Measurements from ENCODE around the gene KLHL22. TPM values are rescaled to one million over a fixed set of nuclear protein-coding genes. Genes with fewer than 3 reads are reported as not detected.

Gene KLHL22
- total RNA-seq, 4 donors from 2014 or later = 7.7 to 13.0 (median 8.3) TPM

Small RNAs within 50 kb of the gene (small RNA-seq; reads per million reads assigned to genes)
- 0 reads per million in 4 donors for gene RF00019
- 0 reads per million in 4 donors for gene RN7SL812P
- 0 reads per million in 4 donors for gene RNU6-225P
- gene RNY1P9 = 0 to 0.07 (median 0) reads per million in 4 donors

Other genes with a start within 250 kb of the KLHL22 start
- 1 to 10 TPM in 3 of 4 donors, under 1 TPM in 1; 0.97 to 3.9 (median 2.5) TPM for gene RTN4R, start 227.5 kb downstream of the KLHL22 start, total RNA-seq
- gene DGCR6L, start 175.7 kb downstream of the KLHL22 start, total RNA-seq = 10 to 100 TPM; 35.7 to 56.2 (median 49.2) TPM
- 10 to 100 TPM in 1 of 4 donors, 1 to 10 TPM in 3; 7.9 to 10.7 (median 9.2) TPM for gene ZNF74, start 101.6 kb downstream of the KLHL22 start, total RNA-seq
- gene SCARF2, start 58.0 kb downstream of the KLHL22 start, total RNA-seq = 1 to 10 TPM; 1.1 to 6.9 (median 2.4) TPM
- gene MED15, start 11.8 kb upstream of the KLHL22 start, total RNA-seq = 10 to 100 TPM; 31.6 to 51.4 (median 46.1) TPM